GM21717 (cell line): ENCODE results near the gene DPT.

Experiments
- ATAC-seq: cut with Tn5 transposase; IDR thresholded peaks from one replicate; pipeline ENCODE4 v1.9.1; 2021; ENCODE audit warnings: mild to moderate bottlenecking, moderate library complexity; ENCODE audit not compliant: unreplicated experiment

The DPT gene

DNA sequence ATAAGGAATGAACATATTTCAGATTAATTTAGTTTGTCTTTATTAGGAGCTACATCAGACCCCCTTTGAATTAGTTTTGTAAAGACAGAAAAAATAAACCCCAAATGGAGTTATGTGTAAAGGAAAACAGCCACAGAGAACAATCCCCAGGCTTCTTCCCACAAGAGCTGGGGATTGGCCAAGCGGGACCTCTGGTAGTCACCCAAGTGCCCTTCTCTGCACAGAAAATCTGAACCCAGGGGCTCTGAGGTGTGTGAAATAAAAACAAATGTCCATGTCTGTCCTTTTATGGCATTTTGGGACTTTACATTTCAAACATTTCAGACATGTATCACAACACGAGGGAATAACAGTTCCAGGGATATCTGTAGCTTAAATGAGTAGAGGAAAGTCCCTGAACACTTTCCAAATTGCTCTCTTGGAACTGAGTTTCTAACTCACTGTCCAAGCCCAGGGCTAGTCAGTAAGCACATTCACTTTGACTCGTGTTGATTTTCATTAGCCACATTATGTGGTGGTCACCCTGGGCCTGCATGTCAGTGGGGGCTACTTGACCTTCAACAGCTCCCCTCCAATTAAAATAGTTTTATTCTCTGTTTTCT lies 22.5 kb downstream of the DPT start:
- no peak for ATAC-seq

DNA sequence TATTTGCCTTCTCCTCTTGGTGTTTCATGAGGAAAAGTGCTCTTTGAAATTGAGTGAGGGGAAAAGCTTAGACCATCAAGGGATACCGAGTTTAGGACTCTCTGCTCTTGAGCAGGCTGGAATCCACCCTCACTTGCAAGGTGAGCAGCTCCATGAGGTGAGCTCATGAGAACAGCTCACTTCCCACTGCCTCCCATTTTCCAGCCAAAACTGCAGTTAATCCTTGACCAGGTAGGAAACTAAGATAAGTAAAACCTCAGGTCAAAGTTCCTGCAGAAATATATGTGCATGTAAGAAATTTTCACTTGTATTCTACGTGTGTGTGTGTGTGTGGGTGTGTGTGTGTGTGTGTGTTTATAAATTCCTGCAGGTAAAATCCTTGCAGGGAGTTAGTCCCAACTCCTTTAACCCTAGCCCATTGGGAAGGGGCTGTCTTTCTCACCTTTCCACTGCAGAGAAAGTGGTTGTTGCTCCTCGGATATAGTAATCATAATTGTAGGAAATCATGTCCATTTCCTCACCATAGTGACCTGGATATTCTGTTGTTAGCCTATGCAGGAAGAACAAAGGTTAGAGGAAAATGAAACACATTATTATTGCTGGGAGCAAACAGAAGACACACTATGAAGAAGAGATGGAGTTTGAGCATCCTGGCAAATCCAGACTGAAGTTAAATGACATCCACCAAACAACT lies 28.3 kb downstream of the DPT start:
- no peak for ATAC-seq

DNA sequence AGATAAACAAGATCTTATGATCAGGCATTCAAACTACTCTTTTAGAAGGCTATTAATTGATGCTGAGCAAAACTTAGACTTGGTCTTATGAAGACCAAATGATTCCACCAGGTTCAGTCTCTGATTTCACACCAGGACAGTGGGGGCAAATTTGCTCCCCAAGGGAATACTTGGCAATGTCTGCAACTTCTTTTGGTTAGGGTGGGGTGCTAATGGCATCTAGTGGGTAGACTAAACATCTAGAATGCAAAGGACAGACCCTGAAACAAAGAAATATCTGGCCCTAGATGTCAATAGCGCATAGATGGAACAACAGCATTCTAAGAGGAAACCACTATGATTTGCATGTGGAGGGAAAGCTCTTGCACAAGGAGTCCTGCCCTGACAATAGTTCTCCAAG lies 30.6 kb downstream of the DPT start:
- ATAC-seq, result no peak

DNA sequence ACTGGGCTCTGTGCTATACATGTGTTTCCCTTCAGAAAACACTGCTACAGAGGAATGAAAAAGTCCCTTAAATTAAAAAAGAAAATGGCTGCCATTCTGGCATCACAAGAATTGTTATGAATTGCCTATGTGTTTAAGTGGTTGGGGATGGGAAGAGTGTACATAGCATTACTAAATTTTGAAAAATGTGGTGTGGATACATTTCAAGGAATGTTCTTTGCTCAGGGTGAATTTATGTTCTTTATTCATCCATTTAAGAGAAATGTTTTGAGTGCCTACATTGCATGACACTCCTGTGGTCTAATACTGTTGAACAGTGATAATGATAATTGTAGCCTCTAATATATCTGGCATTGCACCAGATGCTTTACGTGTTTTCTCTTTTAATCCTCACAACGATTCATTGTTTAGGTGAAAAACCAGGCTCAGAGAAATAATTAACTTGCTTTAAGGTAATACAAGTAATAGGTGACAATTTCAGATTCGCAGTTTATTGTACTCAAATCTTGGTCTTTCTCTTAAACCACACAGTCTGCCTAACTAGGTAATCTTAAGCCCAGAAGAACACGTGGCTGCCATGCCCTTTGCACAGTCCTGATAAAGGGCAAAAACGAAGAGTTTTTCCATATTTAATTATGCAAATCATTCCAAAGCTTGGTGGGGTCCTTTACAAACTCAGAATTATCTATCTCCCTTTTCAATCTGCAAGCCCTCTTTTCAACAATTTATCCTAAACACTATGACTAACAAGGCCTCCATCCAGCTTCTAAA lies 31.5 kb downstream of the DPT start:
- ATAC-seq, result no peak

DNA sequence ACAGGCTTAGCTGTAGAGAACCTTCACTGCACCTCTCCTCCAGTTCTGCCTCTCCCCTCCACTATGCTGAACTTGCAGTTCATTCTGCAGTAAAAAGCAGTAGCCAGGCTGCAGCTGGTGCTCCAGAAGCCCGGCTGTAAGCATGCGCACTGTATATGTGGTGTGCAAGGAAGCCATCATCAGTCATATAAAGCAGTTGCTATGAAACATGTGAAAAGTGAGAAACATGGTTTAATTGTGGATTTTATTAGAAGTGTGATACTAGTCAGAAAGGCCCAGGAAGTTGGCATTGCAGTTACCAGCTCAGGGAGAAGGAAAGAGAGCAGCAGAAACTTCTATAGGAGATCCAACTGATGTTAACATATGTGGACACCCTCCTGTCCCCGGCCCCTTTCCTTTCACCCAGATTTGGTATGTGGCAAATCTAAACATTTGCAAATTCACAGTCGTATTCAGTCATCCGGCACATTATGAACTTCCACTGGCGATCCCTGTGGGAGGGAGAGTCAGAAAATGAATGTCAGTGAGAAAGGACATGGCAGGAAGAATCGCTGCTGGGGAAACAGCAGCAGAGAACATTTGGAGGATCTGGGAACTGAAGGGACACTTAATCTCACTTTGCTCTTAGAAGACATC lies 32.8 kb downstream of the DPT start:
- no peak for ATAC-seq

DNA sequence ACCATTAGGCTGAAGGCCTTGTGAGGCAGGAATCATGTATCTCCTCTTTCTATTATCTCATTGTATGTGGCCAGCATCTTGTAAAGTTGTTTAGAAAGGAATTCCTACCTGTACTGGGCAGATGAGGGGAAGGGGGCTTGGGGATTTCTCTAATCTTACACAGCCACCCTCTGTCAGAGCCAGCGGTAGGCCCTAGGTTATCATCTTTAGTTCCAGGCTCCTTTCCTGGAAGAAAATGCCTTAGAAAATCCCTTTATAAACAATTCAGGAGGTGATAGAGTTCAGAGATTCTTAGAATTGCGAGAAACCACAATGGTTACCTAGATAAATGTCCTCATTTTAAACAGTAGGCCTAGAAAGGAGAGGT lies 35.2 kb downstream of the DPT start:
- ATAC-seq, result no peak

DNA sequence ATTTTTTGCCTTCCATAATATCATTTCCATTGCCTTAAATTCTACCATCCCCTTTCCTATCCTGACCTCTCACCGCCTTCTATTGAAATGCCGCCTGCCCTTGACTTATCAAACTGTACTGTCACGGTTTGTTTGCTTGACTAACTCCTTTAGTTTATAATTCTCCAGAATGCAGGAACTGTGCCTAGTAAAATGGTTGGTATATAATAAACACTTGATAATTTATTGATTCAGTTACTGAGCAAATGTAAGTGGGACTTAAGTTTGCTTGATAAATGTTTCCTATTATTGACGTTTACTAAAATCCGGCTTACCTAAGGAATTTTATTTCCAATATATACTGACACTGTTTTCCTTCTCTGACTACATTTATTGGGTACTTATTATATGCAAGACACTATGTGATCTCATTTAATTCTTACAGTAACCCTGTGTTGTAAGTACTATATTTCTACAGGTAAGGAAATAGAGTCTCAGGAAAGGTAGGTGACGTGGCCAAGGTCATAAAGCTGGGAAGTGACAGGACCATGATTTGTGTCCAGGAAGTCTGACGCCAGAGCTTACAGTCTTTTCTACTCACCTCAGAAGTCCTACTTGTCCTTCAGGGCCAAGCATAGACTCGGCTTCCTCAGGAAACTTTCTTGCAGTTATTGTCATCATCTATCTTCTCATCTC lies 35.7 kb downstream of the DPT start:
- no peak for ATAC-seq

DNA sequence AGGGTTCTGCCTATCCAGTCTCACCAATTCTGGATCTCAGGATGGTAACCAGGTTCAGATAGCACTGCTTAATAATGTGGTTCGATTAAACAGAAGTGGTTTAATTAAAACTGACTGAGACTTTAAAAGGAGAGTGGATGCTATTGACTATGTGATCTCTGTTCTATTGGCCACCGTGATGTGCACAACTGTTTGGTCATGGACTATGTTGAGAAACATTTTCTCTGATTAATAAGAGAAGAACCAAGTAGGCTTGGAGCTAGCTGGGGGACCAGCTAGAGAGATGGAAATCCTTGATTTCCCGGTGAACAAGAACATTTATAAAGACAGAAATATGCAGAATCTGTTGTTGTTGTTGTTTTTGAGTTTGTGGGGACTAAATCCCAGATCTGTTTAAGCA lies 36.5 kb downstream of the DPT start:
- ATAC-seq, result no peak

DNA sequence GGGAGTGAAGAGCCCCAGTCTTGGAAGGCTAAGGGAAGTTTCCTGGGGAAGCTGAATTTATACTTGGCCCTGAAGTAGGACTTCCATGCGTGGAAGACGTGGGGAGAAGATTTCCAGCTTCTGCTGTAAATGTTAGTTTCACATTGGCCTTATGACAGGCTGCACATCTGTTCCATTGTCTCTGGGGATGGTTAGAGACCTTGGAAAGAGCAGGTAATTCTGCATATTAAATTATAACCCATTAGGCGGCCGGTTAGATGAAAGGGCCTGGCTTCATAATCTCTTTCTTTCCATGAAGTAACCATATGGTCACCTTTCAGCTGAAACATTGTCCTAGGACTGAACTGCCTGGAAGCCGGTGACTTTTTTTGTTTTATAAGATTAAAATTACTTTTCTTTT lies 37.5 kb downstream of the DPT start:
- no peak for ATAC-seq

DNA sequence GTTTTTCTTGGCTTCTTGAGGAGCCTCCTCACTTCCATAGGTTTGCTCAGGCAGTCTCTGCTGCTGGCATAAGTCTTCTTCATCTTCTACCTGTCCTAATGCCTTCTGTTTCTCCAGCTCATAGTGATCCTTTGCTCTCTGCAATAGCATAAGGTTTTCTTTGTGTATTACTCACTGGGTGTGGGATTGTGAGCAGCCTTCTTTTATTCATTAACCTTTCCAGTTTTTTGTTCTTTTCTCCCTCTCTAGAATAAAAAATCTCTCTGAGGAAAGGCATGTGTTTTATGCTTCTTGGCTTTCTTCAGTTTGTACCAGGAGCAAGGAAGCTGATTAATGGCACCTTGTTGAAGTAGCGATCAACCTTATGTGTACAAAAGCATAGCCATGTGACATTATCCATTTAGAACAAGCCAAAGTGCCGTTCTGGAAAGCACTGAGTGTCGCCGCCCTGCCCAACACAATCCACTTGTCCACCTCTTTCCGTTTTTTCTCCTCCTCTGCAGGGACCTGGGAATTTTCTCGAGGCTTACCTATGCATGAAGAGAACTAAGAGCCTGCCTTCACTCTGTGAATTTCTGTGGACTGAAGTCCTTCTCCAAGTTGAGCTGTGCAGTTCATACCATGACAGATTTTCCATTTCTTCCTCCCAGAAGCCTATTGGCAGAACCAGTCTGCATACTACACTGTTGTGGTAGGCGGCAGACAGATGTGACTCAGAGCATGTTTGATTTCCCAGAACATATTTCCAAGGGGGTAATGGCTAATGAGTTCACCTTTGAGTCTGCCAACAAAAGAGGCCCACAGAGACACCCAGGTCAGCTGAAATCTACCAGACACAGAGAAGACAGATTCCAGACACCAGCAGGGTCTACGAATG lies 39.0 kb downstream of the DPT start:
- ATAC-seq, result no peak

DNA sequence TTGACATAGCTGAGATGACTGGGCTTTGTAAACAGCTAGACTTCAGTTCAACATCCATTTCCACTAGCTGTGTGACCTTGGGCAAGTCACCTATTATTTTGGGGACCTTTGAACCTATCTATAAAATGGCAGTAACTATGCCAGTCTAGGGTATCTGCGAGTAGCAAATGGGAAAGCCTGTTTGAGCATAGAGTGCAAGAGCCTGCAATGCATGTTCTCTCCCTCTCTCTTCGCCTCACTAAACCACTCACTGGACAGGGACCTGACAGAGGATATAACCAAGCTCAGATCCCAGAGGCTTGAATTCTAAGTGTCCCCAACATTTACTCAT lies 39.7 kb downstream of the DPT start:
- ATAC-seq, result no peak

DNA sequence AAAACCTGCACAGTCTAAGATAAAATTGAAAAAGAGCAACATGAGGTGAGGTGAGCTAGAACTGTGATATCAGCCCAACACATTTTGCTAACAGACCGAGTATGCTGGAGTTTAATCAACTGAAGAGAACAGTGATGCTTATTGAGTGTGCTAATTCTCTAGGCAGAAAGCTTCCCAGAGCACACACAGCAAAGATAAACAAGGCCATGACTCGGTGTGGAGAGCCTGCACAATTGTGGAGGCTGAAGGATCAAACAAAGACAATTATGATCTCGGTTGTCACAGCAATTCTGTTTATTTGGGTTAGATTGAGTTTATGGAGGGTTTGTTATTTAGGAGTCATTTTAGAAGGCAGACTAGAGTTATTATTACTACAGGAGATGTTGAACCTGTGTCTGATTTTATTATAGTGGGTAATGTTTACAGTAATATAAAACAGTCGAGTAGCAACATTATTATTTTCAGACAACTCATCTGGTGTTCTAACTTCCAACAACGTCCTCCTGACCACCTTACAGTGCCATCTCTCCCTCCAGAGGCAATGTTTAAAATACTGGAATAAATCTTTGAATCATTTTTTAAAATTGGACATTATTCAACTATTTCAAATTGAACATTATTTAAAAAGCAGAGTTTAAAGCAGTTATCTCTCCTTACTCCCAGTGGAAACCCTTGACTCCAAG lies 40.2 kb downstream of the DPT start:
- no peak for ATAC-seq

DNA sequence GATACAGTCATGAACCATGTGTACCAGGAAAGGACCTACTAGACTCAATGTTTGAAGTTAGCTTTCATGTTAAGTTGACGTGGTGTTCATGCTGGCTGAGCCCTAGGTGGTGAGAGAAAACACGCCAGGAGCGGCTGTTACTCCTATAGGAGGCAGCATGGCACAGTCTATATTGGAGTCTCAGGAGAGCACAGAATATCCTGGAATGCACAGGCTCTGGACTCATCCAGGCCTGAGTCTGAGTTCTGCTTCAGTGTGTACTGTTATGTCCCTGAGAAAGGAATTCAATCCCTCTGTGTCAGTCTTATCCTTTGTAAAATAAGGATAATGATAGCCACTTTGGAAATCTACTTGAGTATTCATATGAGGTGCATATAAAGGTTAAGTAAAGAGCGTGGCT lies 41.2 kb downstream of the DPT start:
- ATAC-seq, result no peak

DNA sequence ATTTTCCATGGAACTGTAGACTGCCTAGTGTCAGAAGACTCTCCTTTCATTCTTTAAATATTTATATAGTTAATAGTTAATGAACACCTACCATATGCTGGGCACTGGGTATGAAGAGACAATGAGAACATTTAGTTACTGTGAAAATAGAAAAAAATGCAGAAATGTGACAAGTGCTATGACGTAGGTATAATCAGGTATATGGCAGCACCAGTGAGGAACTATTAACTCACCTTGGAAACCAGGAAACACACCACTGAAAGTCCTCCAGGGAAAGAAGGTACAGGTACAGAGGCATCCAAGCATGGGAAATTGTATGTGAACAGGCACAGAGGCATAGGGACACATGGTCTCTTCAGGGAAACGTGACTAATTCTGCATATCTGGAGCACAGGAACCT lies 42.3 kb downstream of the DPT start:
- ATAC-seq, result no peak

DNA sequence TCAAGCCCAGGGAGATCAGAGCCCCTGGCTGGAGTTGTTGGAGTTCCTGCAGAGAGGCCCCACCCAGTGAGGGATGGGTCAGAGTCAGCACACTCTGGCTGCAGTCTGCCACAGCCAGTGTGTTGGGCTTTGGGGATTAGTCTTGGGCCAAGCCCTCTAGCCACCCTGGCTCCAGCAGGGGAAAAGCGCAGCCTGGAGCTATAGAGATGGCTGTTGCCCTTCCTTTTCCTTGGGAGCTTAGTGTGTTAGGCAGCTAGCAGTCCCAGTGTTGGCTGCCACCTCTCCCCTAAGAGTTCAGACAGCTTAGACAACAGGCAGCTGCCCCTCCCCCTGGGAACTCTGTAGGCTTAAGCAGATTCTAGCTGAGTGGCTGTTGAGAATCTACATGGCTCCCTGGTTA lies 45.1 kb downstream of the DPT start:
- ATAC-seq, result no peak

DNA sequence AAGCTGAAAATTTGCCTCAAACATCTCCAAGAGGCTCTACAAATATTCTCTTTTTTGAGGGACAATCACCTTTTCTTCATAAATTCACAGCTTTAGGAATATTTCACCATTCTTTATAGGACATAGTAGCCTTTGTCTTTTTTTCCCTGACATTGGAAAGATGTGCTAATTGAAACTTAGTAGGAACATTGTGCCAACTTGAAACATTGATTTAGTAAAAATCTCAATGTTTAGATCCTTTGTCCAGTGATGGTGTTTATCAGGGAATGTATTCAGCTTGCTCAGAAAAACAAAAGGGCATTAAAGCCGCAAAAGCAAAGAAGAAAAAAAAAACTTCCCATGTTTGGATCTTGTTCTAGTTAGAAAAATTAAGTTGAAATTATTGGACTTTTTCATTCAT lies 52.1 kb downstream of the DPT start:
- ATAC-seq, result no peak

DNA sequence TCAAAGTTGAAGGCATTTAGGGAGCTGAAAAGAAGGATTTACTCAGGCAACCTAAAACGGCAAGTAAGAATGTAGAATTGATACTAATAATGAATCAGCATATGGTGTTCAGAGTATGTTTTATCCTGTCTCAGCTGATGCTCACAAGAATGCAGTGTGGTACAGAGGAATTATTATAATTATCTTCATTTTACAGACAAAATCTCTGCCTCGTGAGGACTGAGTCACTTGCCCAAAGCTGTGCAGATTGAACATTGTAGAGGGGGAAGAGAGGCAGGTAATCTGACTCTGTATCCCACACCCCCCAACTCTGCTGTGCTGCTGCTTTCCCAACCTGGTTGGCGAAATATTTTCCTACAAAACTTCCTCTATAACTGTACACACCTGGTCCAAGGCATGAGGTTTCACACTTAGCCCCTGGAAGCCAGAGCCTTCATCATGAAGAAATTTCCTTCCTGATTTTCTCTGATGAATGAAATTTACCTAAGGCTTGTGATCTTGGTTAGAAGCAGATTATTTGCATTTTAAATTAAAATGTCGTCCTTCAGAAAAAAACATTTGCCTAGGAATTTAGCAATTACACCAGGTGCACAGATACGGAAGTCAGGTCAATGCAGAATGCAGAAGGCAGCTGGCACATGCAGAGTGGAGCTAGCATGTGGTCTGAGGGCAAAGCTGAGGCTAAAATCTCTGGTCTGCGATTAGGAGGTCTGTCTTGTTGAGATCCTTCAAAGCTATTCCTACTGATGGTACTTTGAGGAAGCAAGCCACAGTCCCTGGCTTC lies 52.8 kb downstream of the DPT start:
- no peak for ATAC-seq

DNA sequence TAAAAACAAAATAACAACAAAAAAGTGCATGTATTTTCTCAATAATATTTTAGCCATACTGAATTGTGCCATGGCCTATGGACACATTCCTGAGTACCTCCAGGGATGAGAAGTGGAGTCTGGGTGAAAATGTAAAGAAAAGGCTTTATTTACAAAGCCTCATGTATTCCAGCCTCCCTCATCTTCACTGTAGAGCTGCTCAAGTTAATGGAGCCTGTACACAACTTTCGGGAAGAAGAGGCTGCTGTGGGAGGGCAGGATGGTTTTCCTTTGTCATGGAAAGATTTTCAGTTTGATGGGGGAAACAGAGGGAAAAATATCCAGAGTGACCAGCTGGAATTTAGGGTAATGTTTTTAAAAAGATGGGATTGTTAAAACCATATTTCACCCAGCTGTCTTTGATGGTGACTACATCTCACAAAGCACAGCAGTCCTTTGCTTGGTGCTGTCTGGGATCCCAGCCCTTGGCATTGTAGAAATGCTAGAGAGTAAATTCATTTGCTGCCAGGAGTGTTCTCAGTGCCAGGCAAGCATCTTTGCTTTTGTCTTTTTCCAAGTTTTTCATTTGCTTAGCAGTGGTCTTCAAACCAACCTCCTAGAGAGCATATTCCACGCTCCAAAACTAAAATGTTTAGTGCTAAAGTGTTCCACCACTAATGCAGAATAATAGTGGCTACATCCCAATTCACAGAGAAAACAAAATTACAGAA lies 54.9 kb downstream of the DPT start:
- ATAC-seq, result no peak

DNA sequence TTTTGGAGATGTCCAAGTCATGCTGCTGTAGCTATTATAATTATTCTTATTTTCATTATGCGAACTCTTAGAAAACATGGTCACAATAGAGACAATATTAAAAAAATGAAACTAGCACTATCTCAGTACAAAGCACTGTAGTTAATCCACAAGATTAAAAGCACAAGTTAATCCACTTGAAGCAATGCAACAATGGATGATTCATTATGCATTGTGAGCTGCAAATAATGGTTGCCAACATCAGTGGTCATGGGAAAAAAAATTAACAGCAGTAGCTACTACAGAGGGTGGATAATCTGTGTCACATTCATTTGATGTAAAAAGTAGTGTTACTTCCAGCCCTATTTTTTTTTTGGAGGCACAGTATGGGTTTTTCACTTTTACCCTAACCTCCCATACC lies 56.7 kb downstream of the DPT start:
- ATAC-seq, result no peak
